ENCODE results near the gene LYRM4.

LYRM4 gene

DNA sequence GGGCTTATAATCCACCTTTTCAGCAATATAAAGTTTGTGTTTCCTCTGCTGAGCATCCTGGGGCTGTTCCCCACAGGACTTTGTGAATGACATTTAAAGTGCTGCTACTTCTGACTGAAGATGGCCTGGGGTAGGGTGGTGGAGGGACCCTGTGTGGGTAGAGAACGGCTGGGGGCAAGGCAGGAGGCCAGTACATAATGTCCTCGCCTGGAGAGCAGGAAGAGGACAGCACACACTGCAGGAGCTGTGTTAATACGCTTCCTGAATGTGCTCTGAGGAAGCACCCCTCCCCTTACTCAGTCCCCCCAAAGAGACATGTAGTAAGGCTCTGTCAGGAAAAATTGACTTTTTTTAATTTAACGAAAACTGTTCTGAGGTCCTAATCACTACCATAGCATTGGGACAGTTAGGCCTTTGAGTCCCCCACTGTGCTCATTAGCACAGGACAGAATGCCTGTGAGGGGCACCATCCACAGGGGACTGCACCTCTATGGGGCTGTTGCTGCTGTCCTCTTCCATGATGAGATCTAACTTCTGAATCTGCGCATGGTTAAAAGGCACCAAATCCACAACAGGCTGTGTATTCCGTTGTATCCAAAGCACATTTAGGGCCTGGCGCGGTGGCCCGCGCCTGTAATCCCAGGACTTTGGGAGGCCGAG, 68.5 kb downstream of the LYRM4 start:
- H3K27me3 Mint-ChIP-seq (ENCODE audit: low read depth) = no peaks in the 10 kb centered on the region
- TF ChIP-seq, protein P1, sequence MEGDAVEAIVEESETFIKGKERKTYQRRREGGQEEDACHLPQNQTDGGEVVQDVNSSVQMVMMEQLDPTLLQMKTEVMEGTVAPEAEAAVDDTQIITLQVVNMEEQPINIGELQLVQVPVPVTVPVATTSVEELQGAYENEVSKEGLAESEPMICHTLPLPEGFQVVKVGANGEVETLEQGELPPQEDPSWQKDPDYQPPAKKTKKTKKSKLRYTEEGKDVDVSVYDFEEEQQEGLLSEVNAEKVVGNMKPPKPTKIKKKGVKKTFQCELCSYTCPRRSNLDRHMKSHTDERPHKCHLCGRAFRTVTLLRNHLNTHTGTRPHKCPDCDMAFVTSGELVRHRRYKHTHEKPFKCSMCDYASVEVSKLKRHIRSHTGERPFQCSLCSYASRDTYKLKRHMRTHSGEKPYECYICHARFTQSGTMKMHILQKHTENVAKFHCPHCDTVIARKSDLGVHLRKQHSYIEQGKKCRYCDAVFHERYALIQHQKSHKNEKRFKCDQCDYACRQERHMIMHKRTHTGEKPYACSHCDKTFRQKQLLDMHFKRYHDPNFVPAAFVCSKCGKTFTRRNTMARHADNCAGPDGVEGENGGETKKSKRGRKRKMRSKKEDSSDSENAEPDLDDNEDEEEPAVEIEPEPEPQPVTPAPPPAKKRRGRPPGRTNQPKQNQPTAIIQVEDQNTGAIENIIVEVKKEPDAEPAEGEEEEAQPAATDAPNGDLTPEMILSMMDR (IDR thresholded peaks at IDR 0.05; ENCODE audit: unreplicated experiment in 3 of 3) = no peak
- no peak overlapping the region for H3K4me3 Mint-ChIP-seq
- peaks cover 8% of the 10 kb centered on the region for H3K36me3 Mint-ChIP-seq (ENCODE audit: low read depth)
- H3K27ac Mint-ChIP-seq = no peak overlapping the region
- H3K9me3 Mint-ChIP-seq = no peaks in the 10 kb centered on the region
- H3K4me1 Mint-ChIP-seq = no peaks in the 10 kb centered on the region

GRCh38 chr6:5191722-5192121, 69.0 kb downstream of the LYRM4 start:
- peaks cover 6% of the 10 kb centered on the region for H3K36me3 Mint-ChIP-seq (ENCODE audit: low read depth)
- no peaks in the 10 kb centered on the region for H3K27me3 Mint-ChIP-seq (ENCODE audit: low read depth)
- no peaks in the 10 kb centered on the region for H3K9me3 Mint-ChIP-seq
- no peak overlapping the region for H3K4me3 Mint-ChIP-seq
- TF ChIP-seq, protein P1 (IDR thresholded peaks at IDR 0.05; ENCODE audit: unreplicated experiment in 3 of 3) = no peak
- H3K27ac Mint-ChIP-seq = no peak overlapping the region
- no peaks in the 10 kb centered on the region for H3K4me1 Mint-ChIP-seq

- TF ChIP-seq, protein P1 (IDR thresholded peaks at IDR 0.05; ENCODE audit: unreplicated experiment in 3 of 3) = no peak
- H3K9me3 Mint-ChIP-seq = no peaks in the 10 kb centered on the region
- peaks cover 4% of the 10 kb centered on the region for H3K36me3 Mint-ChIP-seq (ENCODE audit: low read depth)
- no peaks in the 10 kb centered on the region for H3K4me1 Mint-ChIP-seq
- no peak overlapping the region for H3K27ac Mint-ChIP-seq
- no peak overlapping the region for H3K4me3 Mint-ChIP-seq
- no peaks in the 10 kb centered on the region for H3K27me3 Mint-ChIP-seq (ENCODE audit: low read depth)
Measured at GRCh38 chr6:5191222-5191621, 69.5 kb downstream of the LYRM4 start.

GRCh38 chr6:5190507-5190906, 70.2 kb downstream of the LYRM4 start:
- no peak overlapping the region for H3K4me3 Mint-ChIP-seq
- TF ChIP-seq, protein P1 (IDR thresholded peaks at IDR 0.05; ENCODE audit: unreplicated experiment in 3 of 3) = no peak
- no peaks in the 10 kb centered on the region for H3K27me3 Mint-ChIP-seq (ENCODE audit: low read depth)
- H3K27ac Mint-ChIP-seq = peak overlapping the region in 1 of 3 experiments; percentile 24
- H3K36me3 Mint-ChIP-seq (ENCODE audit: low read depth) = no peaks in the 10 kb centered on the region
- no peaks in the 10 kb centered on the region for H3K4me1 Mint-ChIP-seq
- no peaks in the 10 kb centered on the region for H3K9me3 Mint-ChIP-seq

DNA sequence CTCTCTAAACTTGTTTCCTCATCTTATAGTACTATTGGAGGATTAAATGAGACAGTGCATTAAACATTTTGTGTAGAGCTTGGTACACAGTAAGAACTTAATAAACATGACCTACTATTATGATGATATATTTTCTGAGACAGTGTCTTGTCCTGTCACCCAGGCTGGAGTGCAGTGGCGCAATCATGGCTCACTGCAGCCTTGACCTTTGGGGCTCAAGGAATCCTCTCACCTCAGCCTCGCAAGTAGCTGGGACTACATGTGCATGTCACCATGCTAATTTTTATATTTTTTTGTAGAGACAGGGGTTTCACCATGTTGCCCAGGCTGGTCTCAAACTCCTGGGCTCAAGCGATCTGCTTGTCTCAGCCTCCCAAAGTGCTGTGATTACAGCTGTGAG, 72.1 kb downstream of the LYRM4 start:
- no peaks in the 10 kb centered on the region for H3K36me3 Mint-ChIP-seq (ENCODE audit: low read depth)
- H3K27ac Mint-ChIP-seq = no peak overlapping the region
- no peak overlapping the region for H3K4me3 Mint-ChIP-seq
- no peaks in the 10 kb centered on the region for H3K9me3 Mint-ChIP-seq
- no peaks in the 10 kb centered on the region for H3K4me1 Mint-ChIP-seq
- no peaks in the 10 kb centered on the region for H3K27me3 Mint-ChIP-seq (ENCODE audit: low read depth)
- TF ChIP-seq, protein P1 (IDR thresholded peaks at IDR 0.05; ENCODE audit: unreplicated experiment in 3 of 3) = no peak

DNA sequence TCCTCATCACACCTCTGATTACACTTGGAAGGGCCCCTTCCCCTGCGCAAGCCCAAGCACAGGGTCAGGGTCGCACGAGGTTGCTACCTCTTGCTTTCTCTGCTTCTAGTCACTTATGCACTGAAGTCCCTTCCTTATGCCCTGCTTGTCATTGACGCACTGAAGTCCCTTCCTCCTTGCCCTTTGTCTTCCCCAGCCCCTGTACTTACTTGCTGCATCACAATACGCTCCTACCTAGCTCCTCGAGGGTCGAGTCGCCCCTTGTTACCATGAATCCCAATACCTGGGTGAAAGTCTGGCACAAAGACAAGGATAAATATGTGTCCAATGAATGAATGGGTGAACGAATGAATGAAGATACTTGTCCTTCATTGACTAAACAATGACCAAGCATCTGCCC, 75.9 kb downstream of the LYRM4 start:
- H3K4me1 Mint-ChIP-seq = no peaks in the 10 kb centered on the region
- H3K27me3 Mint-ChIP-seq (ENCODE audit: low read depth) = peaks cover 3% of the 10 kb centered on the region
- H3K4me3 Mint-ChIP-seq = no peak overlapping the region
- TF ChIP-seq, protein P1 (IDR thresholded peaks at IDR 0.05; ENCODE audit: unreplicated experiment in 3 of 3) = no peak
- H3K27ac Mint-ChIP-seq = no peak overlapping the region
- no peaks in the 10 kb centered on the region for H3K9me3 Mint-ChIP-seq
- H3K36me3 Mint-ChIP-seq (ENCODE audit: low read depth) = no peaks in the 10 kb centered on the region
